GM10266 (cell line): Measurements from ENCODE around the gene LRRC45.
A peak's percentile ranks its signal among the peaks of the same experiment; 100 is the strongest.

ENCODE experiments used
- DNase-seq: peaks from one replicate; pipeline ENCODE4 v3.0.0; 2012; ENCODE audit errors: extremely low spot score
- CTCF ChIP-seq: IDR thresholded peaks from 2 replicates; pipeline ENCODE4 v1.5.1; 2012; ENCODE audit warnings: mild to moderate bottlenecking, low read depth; ENCODE audit not compliant: control insufficient read depth, insufficient read depth; ENCODE audit errors: missing control alignments

Gene LRRC45

GRCh38 chr17:82025401-82026107 lies 2.4 kb downstream of the LRRC45 start:
- no peak for TF ChIP-seq CTCF

DNA sequence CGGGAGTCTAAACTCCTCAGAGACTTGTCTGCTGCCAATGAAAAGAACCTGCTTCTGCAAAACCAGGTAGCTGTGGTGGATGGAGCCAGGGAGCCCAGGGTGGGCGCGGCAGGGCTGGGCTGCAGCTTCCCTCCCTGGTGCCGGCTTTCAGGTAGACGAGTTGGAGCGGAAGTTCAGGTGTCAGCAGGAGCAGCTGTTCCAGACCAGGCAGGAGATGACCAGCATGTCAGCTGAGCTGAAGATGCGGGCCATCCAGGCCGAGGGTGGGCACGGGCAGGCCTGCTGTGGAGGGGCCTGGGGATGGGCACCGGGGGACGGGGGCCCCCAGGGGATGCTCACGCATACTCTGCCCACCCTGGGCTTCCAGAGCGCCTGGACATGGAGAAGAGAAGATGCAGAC lies 5.1 kb downstream of the LRRC45 start:
- DNase-seq: no peak
- no peak for TF ChIP-seq CTCF

More at GRCh38 chr17:82025401-82026107, 2.4 kb downstream of the LRRC45 start:
- DNase-seq: no peak

GRCh38 chr17:82028966-82029365 lies 5.9 kb downstream of the LRRC45 start:
- DNase-seq: no peak
- no peak for TF ChIP-seq CTCF

DNA sequence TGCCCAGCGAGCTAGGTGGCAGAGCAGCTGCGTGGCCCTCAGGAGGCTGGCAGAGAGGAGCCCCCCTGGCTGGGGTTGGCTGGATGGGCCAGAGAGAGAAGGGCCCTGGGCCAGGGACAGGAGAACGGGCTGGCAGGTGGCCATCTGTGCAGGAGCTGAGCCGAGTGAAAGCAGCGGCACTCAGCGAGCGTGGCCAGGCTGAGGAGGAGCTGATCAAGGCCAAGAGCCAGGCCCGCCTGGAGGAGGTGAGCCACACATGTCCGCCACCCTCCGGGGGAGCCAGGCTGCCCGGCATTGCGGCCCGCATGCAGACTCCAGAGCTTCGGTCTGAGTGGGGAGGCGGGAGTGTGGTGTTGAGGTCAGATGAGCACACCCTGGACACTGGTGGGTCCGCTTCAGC lies 6.3 kb downstream of the LRRC45 start:
- no peak for TF ChIP-seq CTCF
- no peak for DNase-seq

GRCh38 chr17:82029990-82030469 lies 6.9 kb downstream of the LRRC45 start:
- no peak for DNase-seq
- no peak for TF ChIP-seq CTCF

GRCh38 chr17:82030470-82031302 lies 7.6 kb downstream of the LRRC45 start:
- peak; percentile 98 for TF ChIP-seq CTCF
- DNase-seq: peak; percentile 93
